ENCODE data around the gene AFAP1L2. TPM values are rescaled to one million over a fixed set of nuclear protein-coding genes. Genes with fewer than 3 reads are reported as not detected.

AFAP1L2 gene
- total RNA-seq, 2 experiments from 2014 or later, result 0.36 to 0.50 TPM

- no peaks in the 10 kb centered on the region for H3K27me3 Mint-ChIP-seq
These were observed 120.6 kb downstream of the AFAP1L2 start for GRCh38 chr10:114283535-114284234.

GRCh38 chr10:114283091-114283490 is 121.2 kb downstream of the AFAP1L2 start:
- ATAC-seq (ENCODE audit: poor library complexity) (no peak), DNase-seq (no peak)
- ChIA-PET POLR2A (no interaction called here), CTCF (no interaction called here)
- no peaks in the 10 kb centered on the region for H3K27me3 ChIP-seq (ENCODE audit: control insufficient read depth in 1 of 2, insufficient read depth in 2 of 2, low read length in 2 of 2)
- no peaks in the 10 kb centered on the region for H3K36me3 ChIP-seq (ENCODE audit: insufficient read depth, low read length)
- H3K4me3 ChIP-seq (ENCODE audit: low read length), result no peak overlapping the region
- Mint-ChIP-seq H3K27ac (no peak overlapping the region), H3K36me3 (ENCODE audit: low read depth) (no peaks in the 10 kb centered on the region), H3K4me1 (ENCODE audit: low read depth) (no peaks in the 10 kb centered on the region), H3K27me3 (no peaks in the 10 kb centered on the region), H3K9me3 (no peaks in the 10 kb centered on the region), H3K4me3 (no peak overlapping the region)
- H3K4me1 ChIP-seq (ENCODE audit: insufficient read depth, low read length), result no peaks in the 10 kb centered on the region
- H3K9me3 ChIP-seq (ENCODE audit: control insufficient read depth in 1 of 2, insufficient read depth in 1 of 2, low read length in 2 of 2), result no peaks in the 10 kb centered on the region
- no peak for TF ChIP-seq CTCF (IDR thresholded peaks at IDR 0.05)
- intact Hi-C loops (cut with DNase I, micrococcal nuclease), result no loop called here
- no peak overlapping the region for H3K27ac ChIP-seq (ENCODE audit: low read depth in 1 of 2, low read length in 2 of 2)

More at GRCh38 chr10:114283535-114284234, 120.6 kb downstream of the AFAP1L2 start:
- Mint-ChIP-seq H3K27ac (no peak overlapping the region), H3K9me3 (no peaks in the 10 kb centered on the region), H3K36me3 (ENCODE audit: low read depth) (no peaks in the 10 kb centered on the region), H3K4me3 (no peak overlapping the region), H3K4me1 (ENCODE audit: low read depth) (no peaks in the 10 kb centered on the region)
- Histone ChIP-seq H3K9me3 (ENCODE audit: control insufficient read depth in 1 of 2, insufficient read depth in 1 of 2, low read length in 2 of 2) (no peaks in the 10 kb centered on the region), H3K4me3 (ENCODE audit: low read length) (no peak overlapping the region), H3K36me3 (ENCODE audit: insufficient read depth, low read length) (no peaks in the 10 kb centered on the region), H3K27ac (ENCODE audit: low read depth in 1 of 2, low read length in 2 of 2) (no peak overlapping the region), H3K4me1 (ENCODE audit: insufficient read depth, low read length) (no peaks in the 10 kb centered on the region), H3K27me3 (ENCODE audit: control insufficient read depth in 1 of 2, insufficient read depth in 2 of 2, low read length in 2 of 2) (no peaks in the 10 kb centered on the region)
- ATAC-seq (ENCODE audit: poor library complexity), result no peak
- ChIA-PET POLR2A (no interaction called here), CTCF (no interaction called here)
- no peak for TF ChIP-seq CTCF (IDR thresholded peaks at IDR 0.05)
- DNase-seq, result no peak
- intact Hi-C loops (cut with DNase I, micrococcal nuclease), result no loop called here

DNA sequence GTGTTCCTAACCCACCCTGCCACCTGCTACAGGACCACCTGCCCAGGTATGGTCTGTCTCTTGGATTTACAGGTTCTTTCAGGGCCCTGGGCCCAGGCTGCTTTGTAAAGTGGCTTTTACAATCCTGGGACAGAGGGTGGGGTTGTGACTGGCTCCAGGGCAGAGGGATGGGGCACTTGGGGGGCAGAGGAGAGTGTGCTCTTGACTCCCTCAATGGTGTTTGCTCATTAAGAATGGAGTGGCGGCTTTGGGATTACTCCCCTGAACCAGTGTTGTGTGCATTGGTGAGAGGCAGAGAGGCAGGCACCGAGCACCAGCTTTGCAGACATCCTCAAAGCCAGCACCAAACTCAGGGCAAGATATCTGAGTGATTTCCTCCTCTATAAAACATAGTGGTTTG is 121.8 kb downstream of the AFAP1L2 start:
- ChIA-PET CTCF (no interaction called here), POLR2A (no interaction called here)
- H3K27ac Mint-ChIP-seq, result no peak overlapping the region
- no peak for TF ChIP-seq CTCF (IDR thresholded peaks at IDR 0.05)
- no peaks in the 10 kb centered on the region for H3K4me1 ChIP-seq (ENCODE audit: insufficient read depth, low read length)
- no peaks in the 10 kb centered on the region for H3K9me3 ChIP-seq (ENCODE audit: control insufficient read depth in 1 of 2, insufficient read depth in 1 of 2, low read length in 2 of 2)
- H3K9me3 Mint-ChIP-seq, result no peaks in the 10 kb centered on the region
- H3K36me3 Mint-ChIP-seq (ENCODE audit: low read depth), result no peaks in the 10 kb centered on the region
- no peaks in the 10 kb centered on the region for H3K36me3 ChIP-seq (ENCODE audit: insufficient read depth, low read length)
- no peak overlapping the region for H3K4me3 Mint-ChIP-seq
- intact Hi-C loops (cut with DNase I, micrococcal nuclease), result no loop called here
- no peak for ATAC-seq (ENCODE audit: poor library complexity)
- no peak overlapping the region for H3K27ac ChIP-seq (ENCODE audit: low read depth in 1 of 2, low read length in 2 of 2)
- H3K4me3 ChIP-seq (ENCODE audit: low read length), result no peak overlapping the region
- H3K27me3 ChIP-seq (ENCODE audit: control insufficient read depth in 1 of 2, insufficient read depth in 2 of 2, low read length in 2 of 2), result no peaks in the 10 kb centered on the region
- DNase-seq, result no peak
- no peaks in the 10 kb centered on the region for H3K4me1 Mint-ChIP-seq (ENCODE audit: low read depth)
- H3K27me3 Mint-ChIP-seq, result no peaks in the 10 kb centered on the region
